K562 (cell line): ENCODE results near the gene CUX1. TPM values are rescaled to one million over a fixed set of nuclear protein-coding genes. Genes with fewer than 3 reads are reported as not detected.

Source experiments
- ATAC-seq: fragments of 200-7000 bp; cut with Tn5 transposase; 3 replicates; pipeline ENCODE4 v1.9.1; 2020; ENCODE audit warnings: moderate library complexity
- BruUV-seq: library from RNA; stranded (reverse); fragments of 400-500 nt; replicated peaks from 2 replicates; lab custom pipeline; 2021; lab: Mats Ljungman, UMichigan
- CTCF ChIA-PET: fragments of 300-600 bp; formaldehyde crosslinking; extraction: SDS; loops from one replicate; lab custom pipeline; 2021; ENCODE audit warnings: low intra/inter-chr PET ratio; lab: Yijun Ruan, JAX
- POLR2A ChIA-PET: fragments of 300-600, 350-650 bp; sonication (Branson Sonifier 250); formaldehyde crosslinking; extraction: SDS; loops from one replicate; lab custom pipeline; 2021; ENCODE audit warnings: antibody characterized with exemption, inconsistent platforms; lab: Yijun Ruan, JAX
- DNase-seq, 4 experiments: peaks; one replicate each; pipeline versions ENCODE4 v3.0.0 to v3.0.0-alpha.2; 2011 to 2018; ENCODE audit warnings: low spot score in 3 of 4, mixed read lengths in 3 of 4; ENCODE audit errors: extremely low read depth in 1 of 4
- FAIRE-seq: peaks from 2 replicates; lab custom pipeline; 2011; peaks lifted over from hg19 to GRCh38; lab: Jason Lieb, UNC
- H2AFZ ChIP-seq: 2 replicates; pipeline ENCODE4 v1.6.0; 2011; ENCODE audit warnings: low read depth, low read length, control low read depth, inconsistent platforms
- H3K27ac ChIP-seq: fragments of 200-600 bp; 3 replicates; pipeline ENCODE4 v1.8.0; 2011; ENCODE audit warnings: low read depth, mild to moderate bottlenecking, control low read depth, inconsistent platforms, low read length, moderate library complexity, mixed read lengths; ENCODE audit errors: extremely low read depth
- H3K27me3 ChIP-seq, 2 experiments: fragments of 300-600 bp in 1 of 2; 2 replicates in 1 of 2; 3 replicates in 1 of 2; pipeline versions ENCODE4 v1.6.0 to v1.8.0; 2011; ENCODE audit warnings: inconsistent platforms in 2 of 2, low read length in 2 of 2, mild to moderate bottlenecking in 1 of 2, mixed read lengths in 1 of 2, moderate library complexity in 1 of 2; ENCODE audit not compliant: control insufficient read depth in 2 of 2, insufficient read depth in 2 of 2
- H3K36me3 ChIP-seq: fragments of 300-600 bp; 3 replicates; pipeline ENCODE4 v1.8.0; 2011; ENCODE audit warnings: mild to moderate bottlenecking, low read length, inconsistent platforms; ENCODE audit not compliant: control insufficient read depth, insufficient read depth
- H3K4me1 ChIP-seq, 2 experiments: fragments of 200-600 bp in 1 of 2; replicated peaks in 1 of 2; 2 replicates in 1 of 2; 3 replicates in 1 of 2; pipeline versions ENCODE4 v1.5.1 to v1.8.0; 2011; ENCODE audit warnings: inconsistent platforms in 2 of 2, low read length in 2 of 2, mild to moderate bottlenecking in 1 of 2, mixed read lengths in 1 of 2, moderate library complexity in 1 of 2; ENCODE audit not compliant: control insufficient read depth in 2 of 2, insufficient read depth in 2 of 2
- H3K4me2 ChIP-seq: 2 replicates; pipeline ENCODE4 v1.6.1; 2011; ENCODE audit warnings: low read length, control low read depth, inconsistent platforms, mixed read lengths; ENCODE audit not compliant: insufficient read depth
- H3K4me3 ChIP-seq: fragments of 200-600 bp; sonication (generic), shearing (Covaris generic); 2 replicates; pipeline ENCODE4 v1.5.1; 2016; ENCODE audit warnings: control low read depth, inconsistent platforms
- H3K79me2 ChIP-seq: fragments of 200-600 bp; 3 replicates; pipeline ENCODE4 v1.8.0; 2011; ENCODE audit warnings: low read length, inconsistent platforms; ENCODE audit not compliant: control insufficient read depth, insufficient read depth
- H3K9ac ChIP-seq, 2 experiments: 2 replicates each; pipeline versions ENCODE4 v1.6.0 to v1.6.1; 2011; ENCODE audit warnings: low read depth in 2 of 2, low read length in 2 of 2, control low read depth in 1 of 2, inconsistent platforms in 1 of 2, mild to moderate bottlenecking in 1 of 2, mixed read lengths in 1 of 2; ENCODE audit not compliant: insufficient read depth in 1 of 2
- H3K9me1 ChIP-seq: one replicate; pipeline ENCODE4 v1.6.0; 2011; ENCODE audit warnings: inconsistent platforms, mild to moderate bottlenecking, low read length, moderate library complexity; ENCODE audit not compliant: control insufficient read depth, insufficient read depth
- H3K9me3 ChIP-seq: replicated peaks from 2 replicates; pipeline ENCODE4 v1.5.1; 2011; ENCODE audit warnings: low read depth, low read length, inconsistent platforms; ENCODE audit not compliant: control insufficient read depth, insufficient read depth
- H4K20me1 ChIP-seq: replicated peaks from 2 replicates; pipeline ENCODE4 v1.6.1; 2011; ENCODE audit warnings: low read length, inconsistent platforms, mixed read lengths; ENCODE audit not compliant: control insufficient read depth, insufficient read depth
- FOXM1 ChIP-seq, 2 experiments: fragments of 450-650 bp in 1 of 2; sonication (generic) in 1 of 2; formaldehyde crosslinking in 1 of 2; IDR thresholded peaks; 2 replicates each; pipeline versions ENCODE4 v1.6.1 to v1.9.0; 2017 to 2022; ENCODE audit warnings: low read depth in 2 of 2, mild to moderate bottlenecking in 2 of 2, missing genetic modification reagents in 1 of 2, moderate library complexity in 1 of 2
- FOXP1 ChIP-seq: sonication (generic); formaldehyde crosslinking; IDR thresholded peaks from 2 replicates; pipeline ENCODE4 v1.8.0; 2022; ENCODE audit warnings: mild to moderate bottlenecking, missing genetic modification reagents
- HEY1 ChIP-seq: fragments of 250-450 bp; sonication (Bioruptor Pico); IDR thresholded peaks from 2 replicates; pipeline ENCODE4 v1.5.0; 2020; ENCODE audit warnings: mild to moderate bottlenecking, moderate library complexity, borderline replicate concordance
- HSF4 ChIP-seq: fragments of 250-450 bp; sonication (Bioruptor Pico); IDR thresholded peaks from 2 replicates; pipeline ENCODE4 v2.1.2; 2022; ENCODE audit warnings: mild to moderate bottlenecking, moderate library complexity, borderline replicate concordance
- PCBP1 ChIP-seq: fragments of 200-400 bp; formaldehyde crosslinking; IDR thresholded peaks from 2 replicates; pipeline ENCODE4 v1.6.1; 2018; ENCODE audit warnings: mild to moderate bottlenecking, low read depth, low read length; ENCODE audit not compliant: poor library complexity, severe bottlenecking
- RBM22 ChIP-seq: fragments of 200-400 bp; formaldehyde crosslinking; IDR thresholded peaks from 2 replicates; pipeline ENCODE4 v1.6.1; 2018; ENCODE audit warnings: low read length, low read depth; ENCODE audit not compliant: poor library complexity, severe bottlenecking
- TAL1 ChIP-seq: fragments of 450-650 bp; IDR thresholded peaks from 2 replicates; pipeline ENCODE4 v1.6.1; 2016; ENCODE audit warnings: mild to moderate bottlenecking
- TARDBP ChIP-seq: fragments of 450-650 bp; IDR thresholded peaks from 2 replicates; pipeline ENCODE4 v1.6.1; 2016
- TEAD2 ChIP-seq: fragments of 450-650 bp; IDR thresholded peaks from 2 replicates; pipeline ENCODE4 v1.6.1; 2016; ENCODE audit warnings: missing genetic modification characterization, control low read depth, missing compliant biosample characterization
- ZBED1 ChIP-seq: IDR thresholded peaks from 2 replicates; pipeline ENCODE4 v1.6.1; 2014
- ZBTB11 ChIP-seq, 3 experiments: fragments of 200-800 bp in 1 of 3; fragments of 250-450 bp in 1 of 3; fragments of 450-650 bp in 1 of 3; sonication (Bioruptor Pico) in 1 of 3; sonication (Bioruptor generic) in 1 of 3; formaldehyde crosslinking in 1 of 3; IDR thresholded peaks; 2 replicates each; pipeline versions ENCODE4 v1.6.1 to v1.8.0; 2016 to 2022; ENCODE audit warnings: mild to moderate bottlenecking in 2 of 3, missing genetic modification characterization in 2 of 3, missing compliant biosample characterization in 1 of 3, moderate library complexity in 1 of 3
- ZKSCAN1 ChIP-seq: fragments of 150-350 bp; IDR thresholded peaks from 2 replicates; pipeline ENCODE4 v1.6.1; 2016; ENCODE audit warnings: low read depth, low read length
- ZNF512 ChIP-seq: IDR thresholded peaks from 2 replicates; pipeline ENCODE4 v1.6.1; 2016; ENCODE audit warnings: missing genetic modification characterization, missing compliant biosample characterization
- ZNF75A ChIP-seq: fragments of 450-650 bp; formaldehyde crosslinking; IDR thresholded peaks from 2 replicates; pipeline ENCODE4 v1.4.0; 2020; ENCODE audit warnings: mild to moderate bottlenecking
- WGBS: fragments of 100-300 bp; shearing (Covaris generic); methylation state at CpG from one replicate; pipeline ENCODE4 v1.1.6; 2016; ENCODE audit warnings: low coverage, mixed read lengths; ENCODE audit not compliant: insufficient coverage; ENCODE audit errors: missing lambda C conversion rate; 5-methylcytosine and 5-hydroxymethylcytosine counted together
- in situ Hi-C: fragments of 300-500 bp; cut with MboI; formaldehyde crosslinking; loops from 4 replicates; pipeline ENCODE4 v1.15.0; 2018; ENCODE audit warnings: inconsistent platforms, mixed read lengths
- intact Hi-C: fragments of 100-400 bp; cut with micrococcal nuclease; formaldehyde crosslinking; loops from 2 replicates; pipeline ENCODE4 v1.14.2; 2022
- polyA plus RNA-seq, 8 experiments: library from polyadenylated mRNA; depleted of rRNA in 4 of 8; stranded (reverse) in 5 of 8; unstranded in 3 of 8; fragments of >200 nt; fragmentation: Nextera tagmentation in 2 of 8; fragmentation: Illumina TruSeq in 1 of 8; extraction: Ambion mirVana in 2 of 8; extraction: Trizol in 1 of 8; gene quantifications; 2 replicates each; pipeline versions ENCODE4 v1.2.1 to v1.2.3, GENCODE V29; 2011 to 2014; ENCODE audit warnings: inconsistent platforms in 1 of 8, missing spikeins in 1 of 8
- total RNA-seq, 7 experiments: library from RNA; depleted of rRNA in 6 of 7; stranded (reverse); fragments of >200 nt in 6 of 7; fragmentation: Illumina TruSeq in 2 of 7; extraction: Trizol in 2 of 7; gene quantifications; 2 replicates each; pipeline versions ENCODE4 v1.2.1 to v1.2.3, GENCODE V29; 2011 to 2021; ENCODE audit warnings: low replicate concordance in 1 of 7
- TF ChIP-seq, protein P1 (sequence below): fragments of 450-650 bp; IDR thresholded peaks from 2 replicates; pipeline ENCODE4 v1.6.1; 2018; ENCODE audit not compliant: partially characterized antibody

CUX1 gene
- total and polyA plus RNA-seq, 9 of the 15 experiments (the other 6 are each of a cell fraction or from before 2014, with no cell fraction given) = 3.6 to 55.3 (median 25.2) TPM

- DNase-seq (no peak), ATAC-seq (no peak), FAIRE-seq (no peak)
- ChIA-PET POLR2A (no interaction called here), CTCF (no interaction called here)
- H3K9ac ChIP-seq = no peak overlapping the region
- BruUV-seq = no TSS peak
- peaks cover 7% of the 10 kb centered on the region; the same call in 1 of the 3 replicates for H3K79me2 ChIP-seq
- no peak overlapping the region for H2AFZ ChIP-seq
- intact Hi-C loops = no loop called here
- no peaks in the 10 kb centered on the region for H3K36me3 ChIP-seq
- 87% methylated on average over 10 of the region's 10 CpGs for whole genome bisulfite sequencing
- no peak overlapping the region for H3K4me3 ChIP-seq
- TF ChIP-seq RBM22 (no peak), ZNF75A (CRISPR knock-in tag) (no peak), HSF4 (no peak), ZNF512 (tag) (no peak), ZBED1 (no peak), FOXP1 (CRISPR knock-in tag) (no peak), FOXM1 (IDR thresholded peaks at IDR 0.05; ENCODE audit: low read depth) (no peak), FOXM1 (CRISPR knock-in tag; IDR thresholded peaks at IDR 0.05; ENCODE audit: low read depth) (no peak), PCBP1 (no peak), TEAD2 (tag) (no peak), TARDBP (no peak), TAL1 (no peak), ZKSCAN1 (no peak), ZBTB11 (CRISPR knock-in tag; IDR thresholded peaks at IDR 0.05) (no peak), HEY1 (CRISPR knock-in tag) (no peak)
- TF ChIP-seq, protein P1, sequence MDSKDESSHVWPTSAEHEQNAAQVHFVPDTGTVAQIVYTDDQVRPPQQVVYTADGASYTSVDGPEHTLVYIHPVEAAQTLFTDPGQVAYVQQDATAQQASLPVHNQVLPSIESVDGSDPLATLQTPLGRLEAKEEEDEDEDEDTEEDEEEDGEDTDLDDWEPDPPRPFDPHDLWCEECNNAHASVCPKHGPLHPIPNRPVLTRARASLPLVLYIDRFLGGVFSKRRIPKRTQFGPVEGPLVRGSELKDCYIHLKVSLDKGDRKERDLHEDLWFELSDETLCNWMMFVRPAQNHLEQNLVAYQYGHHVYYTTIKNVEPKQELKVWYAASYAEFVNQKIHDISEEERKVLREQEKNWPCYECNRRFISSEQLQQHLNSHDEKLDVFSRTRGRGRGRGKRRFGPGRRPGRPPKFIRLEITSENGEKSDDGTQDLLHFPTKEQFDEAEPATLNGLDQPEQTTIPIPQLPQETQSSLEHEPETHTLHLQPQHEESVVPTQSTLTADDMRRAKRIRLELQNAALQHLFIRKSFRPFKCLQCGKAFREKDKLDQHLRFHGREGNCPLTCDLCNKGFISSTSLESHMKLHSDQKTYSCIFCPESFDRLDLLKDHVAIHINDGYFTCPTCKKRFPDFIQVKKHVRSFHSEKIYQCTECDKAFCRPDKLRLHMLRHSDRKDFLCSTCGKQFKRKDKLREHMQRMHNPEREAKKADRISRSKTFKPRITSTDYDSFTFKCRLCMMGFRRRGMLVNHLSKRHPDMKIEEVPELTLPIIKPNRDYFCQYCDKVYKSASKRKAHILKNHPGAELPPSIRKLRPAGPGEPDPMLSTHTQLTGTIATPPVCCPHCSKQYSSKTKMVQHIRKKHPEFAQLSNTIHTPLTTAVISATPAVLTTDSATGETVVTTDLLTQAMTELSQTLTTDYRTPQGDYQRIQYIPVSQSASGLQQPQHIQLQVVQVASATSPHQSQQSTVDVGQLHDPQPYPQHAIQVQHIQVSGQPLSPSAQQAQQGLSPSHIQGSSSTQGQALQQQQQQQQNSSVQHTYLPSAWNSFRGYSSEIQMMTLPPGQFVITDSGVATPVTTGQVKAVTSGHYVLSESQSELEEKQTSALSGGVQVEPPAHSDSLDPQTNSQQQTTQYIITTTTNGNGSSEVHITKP = no peak
- H3K4me2 ChIP-seq = no peak overlapping the region
- no peaks in the 10 kb centered on the region; the same call in 1 of the 2 replicates for H3K9me3 ChIP-seq
- H4K20me1 ChIP-seq = no peaks in the 10 kb centered on the region
- H3K27ac ChIP-seq = no peak overlapping the region
- no peaks in the 10 kb centered on the region for H3K27me3 ChIP-seq
- in situ Hi-C loops = no loop called here
- no peaks in the 10 kb centered on the region for H3K9me1 ChIP-seq
- peaks cover 0 to 6% of the 10 kb centered on the region in 2 experiments; a peak in 1 of 5 replicates for H3K4me1 ChIP-seq
Measured at GRCh38 chr7:101978683-101979082, 161.3 kb downstream of the CUX1 start.
